Stimulated activated CD4-positive, alpha-beta T cell treated with anti-CD3 and anti-CD28 coated beads, Interleukin-1b, Interleukin-23, amount 100 ng/mL, for 48 hours (primary cell): ENCODE results near the gene CUL9.
A peak's percentile ranks its signal among the peaks of the same experiment; 100 is the strongest.

Source experiments
- DNase-seq: peaks from one replicate; pipeline ENCODE4 v3.0.0-alpha.2; 2020

The CUL9 gene

DNA sequence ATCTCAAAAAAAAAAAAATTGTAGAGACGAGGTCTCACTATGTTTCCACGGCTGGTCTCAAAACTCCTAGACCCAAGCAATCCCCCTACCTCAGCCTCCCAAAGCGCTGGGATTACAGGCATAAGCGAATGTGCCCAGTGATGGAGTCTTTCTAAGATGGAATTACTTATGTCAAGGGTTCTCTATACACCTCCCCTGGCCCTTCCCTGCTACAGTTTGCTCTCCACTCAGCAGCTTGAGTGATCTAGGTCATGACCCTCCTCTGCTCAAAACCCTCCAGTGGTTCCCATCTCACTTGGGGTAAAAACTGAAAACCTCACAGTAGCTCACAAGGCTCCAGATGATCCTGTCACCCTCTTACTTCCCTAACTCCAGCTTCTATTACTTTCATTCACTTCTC lies 49.1 kb downstream of the CUL9 start:
- no peak for DNase-seq

GRCh38 chr6:43231735-43232450 lies 49.9 kb downstream of the CUL9 start:
- DNase-seq = no peak

- no peak for DNase-seq
These were observed 53.8 kb downstream of the CUL9 start for GRCh38 chr6:43235841-43236240.

- no peak for DNase-seq
These were observed 57.1 kb downstream of the CUL9 start for GRCh38 chr6:43239054-43239453.

DNA sequence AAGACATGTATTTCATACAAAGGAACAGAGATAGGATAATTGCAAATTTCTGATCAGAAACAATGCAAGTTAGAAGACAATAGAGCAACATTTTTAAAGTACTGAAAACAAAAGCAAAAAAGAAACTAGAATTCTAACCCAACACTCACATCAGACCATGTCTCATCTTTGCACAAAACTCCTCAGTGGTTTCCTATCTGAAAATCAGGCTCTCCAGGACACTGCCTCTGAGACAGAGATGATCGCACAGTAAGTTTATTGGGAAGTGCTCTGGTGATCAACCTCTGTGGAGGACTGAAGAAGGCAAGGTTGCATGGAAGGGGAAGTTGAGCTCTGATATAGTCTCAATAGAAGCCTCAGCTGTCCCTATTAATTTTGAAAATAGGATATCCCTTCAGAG lies 59.0 kb downstream of the CUL9 start:
- DNase-seq = no peak

- DNase-seq = no peak
These were observed 59.5 kb downstream of the CUL9 start for GRCh38 chr6:43241446-43241845.

DNA sequence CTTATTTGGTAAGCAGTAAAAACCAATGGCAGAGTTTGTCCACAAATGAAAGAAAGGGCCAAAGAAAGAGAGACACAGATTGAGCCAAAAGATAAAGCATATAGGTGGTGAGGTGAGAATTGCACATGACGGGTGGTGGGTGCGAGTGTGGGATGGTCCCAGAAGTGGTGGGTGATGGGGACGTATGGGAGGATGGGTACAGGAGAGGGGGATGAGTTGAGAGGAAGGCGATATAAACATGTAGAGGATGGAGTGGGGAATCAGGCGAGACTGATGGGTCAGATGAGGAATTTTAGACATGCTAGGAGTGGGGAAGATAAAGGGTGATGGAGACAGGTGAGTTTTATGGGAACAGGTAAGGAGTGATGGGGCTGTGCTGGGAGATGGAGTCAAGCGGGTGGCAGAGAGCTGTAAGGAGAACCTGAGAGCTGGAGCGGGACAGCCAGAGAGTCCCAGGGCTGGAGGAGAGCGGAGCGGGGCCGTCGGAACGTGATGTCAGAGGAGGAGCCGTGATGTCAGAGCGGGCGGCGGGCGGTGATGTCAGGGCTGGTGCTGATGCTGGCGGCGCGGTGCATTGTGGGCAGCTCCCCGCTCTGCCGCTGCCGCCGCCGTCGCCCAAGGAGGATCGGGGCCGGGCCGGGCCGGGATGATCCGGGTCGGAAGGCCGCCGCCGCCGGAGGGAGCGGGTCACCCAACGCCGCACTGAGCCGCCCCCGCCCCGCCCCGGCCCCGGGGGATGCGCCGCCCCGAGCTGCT lies 61.1 kb downstream of the CUL9 start, which contains the start of gene TTBK1:
Gene TTBK1 (plus strand): TSS at position 574 of the 756 bp plus-strand sequence. CDS start 3,180 bp downstream, outside the sequence.
- DNase-seq = peak; percentile 43

- no peak for DNase-seq
These were observed 61.8 kb downstream of the CUL9 start for GRCh38 chr6:43243664-43244321.

DNA sequence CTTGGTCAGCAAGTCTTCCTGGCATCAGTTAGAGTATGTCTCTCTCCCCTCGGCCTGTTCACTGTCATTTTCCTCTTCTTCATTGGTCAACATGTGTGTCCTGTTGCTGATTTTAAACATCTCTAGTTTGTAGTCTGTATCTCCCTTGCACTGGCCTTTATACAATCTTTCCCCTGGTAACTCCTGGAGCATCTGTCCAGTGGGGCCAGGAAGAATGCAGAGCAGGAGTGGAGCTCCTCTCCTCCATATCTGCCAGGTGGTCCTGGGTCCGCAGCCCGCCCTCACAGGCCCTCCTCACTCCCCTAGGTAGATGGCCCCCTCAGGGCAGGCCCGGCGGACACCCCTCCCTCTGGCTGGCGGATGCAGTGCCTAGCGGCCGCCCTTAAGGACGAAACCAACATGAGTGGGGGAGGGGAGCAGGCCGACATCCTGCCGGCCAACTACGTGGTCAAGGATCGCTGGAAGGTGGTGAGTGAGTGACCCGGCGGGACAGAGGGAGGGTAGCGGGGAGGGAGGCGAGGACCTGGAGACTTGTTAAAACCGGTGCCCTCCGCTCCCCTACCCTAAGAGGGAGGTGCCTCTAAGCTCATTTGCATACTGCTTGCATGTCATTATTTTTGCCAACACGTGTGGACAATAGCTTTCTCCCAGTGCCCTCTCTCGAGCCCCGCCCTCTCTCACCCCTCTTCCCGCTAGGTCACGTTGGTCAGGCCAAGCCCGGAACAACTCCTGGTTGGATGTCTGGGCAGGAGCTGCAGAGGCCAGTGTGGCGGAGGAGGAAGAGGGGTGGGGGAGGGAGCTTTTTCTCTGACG lies 64.5 kb downstream of the CUL9 start:
- no peak for DNase-seq

DNA sequence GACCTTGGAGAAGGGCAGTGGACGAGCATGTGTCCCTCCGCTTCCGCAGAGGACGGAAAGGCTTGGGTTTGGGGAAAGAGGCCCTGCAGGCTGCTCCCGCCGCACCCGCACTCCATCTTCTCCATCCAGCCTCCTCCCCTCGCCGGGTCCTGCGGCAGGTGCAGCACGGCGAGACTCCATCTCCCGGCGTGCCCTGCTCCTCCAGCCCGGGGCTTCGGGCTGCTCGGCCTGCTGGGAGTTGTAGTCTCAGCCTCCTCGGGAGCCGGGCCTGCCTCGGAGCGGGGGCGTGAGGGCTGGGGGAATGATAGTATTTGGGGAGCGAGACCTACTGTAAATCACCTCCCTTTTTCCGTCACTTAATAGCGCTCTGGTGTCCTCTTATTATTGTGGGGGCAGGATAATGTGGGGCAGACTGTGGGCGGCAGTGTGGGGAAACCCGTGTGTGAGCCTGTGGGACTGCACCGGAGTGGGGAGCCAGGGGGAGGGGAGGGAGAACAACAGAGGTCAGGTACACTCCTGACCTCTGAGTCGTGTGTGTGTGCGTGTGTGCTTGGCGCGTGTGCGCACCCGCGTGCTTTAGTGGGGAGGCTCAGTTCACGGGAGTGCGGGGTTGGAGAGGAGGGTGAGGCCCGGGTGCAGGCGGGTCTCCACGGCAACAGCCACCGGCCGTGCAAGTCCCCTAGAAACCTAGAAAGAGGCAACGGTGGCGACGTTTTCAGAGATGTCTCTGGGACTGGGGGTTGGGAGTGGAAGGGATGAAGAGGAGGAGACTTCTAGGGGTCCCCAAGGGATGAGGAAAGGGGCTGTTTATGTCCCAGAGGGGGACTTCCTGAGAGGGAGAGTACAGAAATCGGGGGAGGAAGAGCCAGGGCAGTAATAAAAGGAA lies 65.4 kb downstream of the CUL9 start:
- peak; percentile 87 for DNase-seq

DNA sequence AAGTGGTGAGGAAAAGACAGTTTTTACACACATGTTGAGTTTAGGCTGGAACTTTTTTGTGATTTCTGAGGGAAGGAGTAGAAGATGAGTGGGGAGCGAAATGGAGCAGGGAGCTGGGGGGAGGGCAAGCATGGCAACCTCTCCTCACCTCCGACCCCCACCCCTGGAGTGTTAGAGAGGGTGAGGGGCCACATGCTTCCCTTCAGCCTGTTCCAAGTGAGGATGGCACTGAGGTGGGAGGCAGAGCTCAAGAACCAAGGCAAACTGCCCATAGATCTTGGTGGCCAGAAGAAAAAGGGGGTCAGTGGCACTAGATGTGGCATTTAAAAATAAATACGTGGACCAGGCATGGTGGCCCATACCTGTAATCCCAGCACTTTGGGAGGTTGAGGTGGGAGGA lies 66.1 kb downstream of the CUL9 start:
- no peak for DNase-seq

GRCh38 chr6:43248791-43249190 lies 66.8 kb downstream of the CUL9 start:
- no peak for DNase-seq

GRCh38 chr6:43250992-43251373 lies 69.0 kb downstream of the CUL9 start:
- DNase-seq = no peak

DNA sequence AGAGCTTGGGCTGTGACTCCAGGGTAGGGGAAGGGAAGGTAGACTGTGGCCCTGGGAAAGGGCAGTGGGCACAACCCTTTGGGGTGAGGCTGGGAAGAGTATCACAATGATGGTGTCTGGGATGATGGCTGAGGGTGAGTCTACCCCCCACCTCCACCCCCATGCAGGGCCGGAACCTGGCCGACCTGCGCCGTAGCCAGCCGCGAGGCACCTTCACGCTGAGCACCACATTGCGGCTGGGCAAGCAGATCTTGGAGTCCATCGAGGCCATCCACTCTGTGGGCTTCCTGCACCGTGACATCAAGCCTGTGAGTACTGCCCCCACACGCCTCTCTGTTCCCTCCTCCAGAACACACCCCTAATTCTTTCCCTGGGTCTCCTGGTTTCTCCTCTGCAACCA lies 71.4 kb downstream of the CUL9 start:
- DNase-seq = no peak

GRCh38 chr6:43254138-43254817 lies 72.3 kb downstream of the CUL9 start:
- peak; percentile 41 for DNase-seq

- DNase-seq = no peak
These were observed 72.8 kb downstream of the CUL9 start for GRCh38 chr6:43254846-43255245.

GRCh38 chr6:43255408-43256054 lies 73.5 kb downstream of the CUL9 start:
- DNase-seq = no peak

DNA sequence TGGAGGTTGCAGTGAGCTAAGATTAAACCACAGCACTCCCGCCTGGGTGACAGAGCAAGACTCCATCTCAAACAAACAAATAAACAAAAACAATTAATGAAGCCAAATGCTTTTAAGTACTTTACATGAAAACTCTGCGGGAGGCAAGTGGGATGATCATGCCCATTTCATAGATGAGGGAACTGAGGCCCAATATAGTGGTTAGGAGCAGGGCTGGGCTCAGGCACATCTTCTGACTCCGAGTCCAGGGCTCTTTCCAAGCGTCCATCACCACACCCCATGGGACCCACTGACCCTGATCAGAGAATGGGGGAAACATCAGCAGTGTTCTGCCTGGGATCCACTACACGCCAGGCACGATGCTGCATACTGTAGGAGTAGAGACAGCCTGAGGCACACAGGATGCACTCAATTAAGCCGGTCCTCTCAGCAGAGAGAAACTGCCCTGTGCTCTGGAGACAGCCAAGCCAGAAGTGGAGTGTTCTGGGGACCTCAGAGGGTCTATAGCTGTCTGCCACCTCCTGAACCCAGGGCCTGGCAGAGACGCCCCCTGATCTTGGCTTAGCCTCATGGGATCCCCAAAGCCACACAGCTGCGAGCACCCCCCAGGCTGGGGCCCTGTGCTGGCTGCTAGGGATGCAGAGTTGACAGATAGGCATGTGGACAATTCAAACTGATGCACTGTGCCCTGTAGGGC lies 74.8 kb downstream of the CUL9 start:
- no peak for DNase-seq

DNA sequence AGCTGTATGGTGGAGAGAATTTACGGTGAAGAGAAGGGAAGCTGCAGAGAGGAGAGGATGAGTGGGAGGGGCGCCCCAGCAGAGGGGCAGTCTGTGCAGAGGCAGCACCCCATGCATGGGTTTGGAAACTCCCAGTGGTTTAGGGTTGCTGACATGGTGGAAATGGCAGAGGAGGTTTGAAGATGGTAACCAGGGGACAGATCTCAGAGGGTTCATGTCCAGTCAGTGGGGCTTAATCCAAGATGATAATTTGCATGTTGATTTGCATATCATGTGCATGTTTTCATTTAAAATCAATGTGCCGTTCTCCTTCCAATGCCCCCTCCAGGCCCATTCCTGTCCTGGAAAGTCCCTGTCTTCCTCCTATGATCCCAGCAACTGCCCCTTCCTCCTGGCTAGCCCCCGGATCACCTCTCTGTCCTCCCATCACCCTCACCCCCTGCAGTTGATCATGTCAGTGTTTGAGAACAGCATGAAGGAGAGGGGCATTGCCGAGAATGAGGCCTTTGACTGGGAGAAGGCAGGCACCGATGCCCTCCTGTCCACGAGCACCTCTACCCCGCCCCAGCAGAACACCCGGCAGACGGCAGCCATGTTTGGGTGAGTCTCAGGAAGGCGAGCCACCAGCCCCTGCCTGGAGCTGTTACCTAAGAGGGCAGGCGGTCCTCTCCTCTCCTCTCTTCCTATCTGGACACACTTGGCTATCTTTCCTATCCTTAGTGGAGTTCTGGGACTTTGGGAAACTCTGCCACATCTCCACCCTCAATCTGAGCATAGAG lies 75.6 kb downstream of the CUL9 start:
- DNase-seq = no peak
